ENCODE data around the gene LRRC73. TPM values are rescaled to one million over a fixed set of nuclear protein-coding genes. Genes with fewer than 3 reads are reported as not detected.

LRRC73 gene
- total and polyA plus RNA-seq, 4 donors, result 0.08 to 0.99 (median 0.10) TPM; not detected in 1

DNA sequence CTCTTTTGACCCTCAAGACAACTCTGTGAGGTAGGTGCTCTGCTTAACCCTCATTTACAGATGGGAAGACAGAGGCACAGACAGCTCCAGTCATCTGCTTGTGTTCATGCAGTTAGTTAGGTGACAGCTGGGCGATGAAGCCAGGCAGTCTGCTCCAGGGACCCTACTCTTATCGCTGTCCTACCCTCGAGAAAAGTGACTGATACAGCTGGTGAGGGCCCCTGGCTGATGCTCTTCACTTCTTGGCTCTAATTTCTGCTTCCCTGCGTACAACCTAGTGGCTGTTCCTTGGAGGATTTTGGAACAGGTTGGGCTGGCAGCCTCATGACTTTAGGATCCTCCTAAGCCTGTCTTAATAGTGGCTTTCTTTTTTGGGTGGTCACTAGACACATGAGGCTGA lies 41.9 kb downstream of the LRRC73 start:
- Histone ChIP-seq H3K27ac (ENCODE audit: low read depth in 1 of 2, low read length in 2 of 2) (no peak overlapping the region), H3K9ac (ENCODE audit: low read depth in 1 of 2, low read length in 2 of 2) (no peak overlapping the region), H3K4me1 (ENCODE audit: control insufficient read depth in 4 of 4, insufficient read depth in 4 of 4, low read length in 3 of 4) (no peaks in the 10 kb centered on the region), H3K36me3 (ENCODE audit: control insufficient read depth in 4 of 4, insufficient read depth in 3 of 4, low read depth in 1 of 4, low read length in 3 of 4) (no peaks in the 10 kb centered on the region), H3K4me3 (ENCODE audit: low read depth in 1 of 3, low read length in 3 of 3) (no peak overlapping the region), H3K27me3 (ENCODE audit: control insufficient read depth in 4 of 4, insufficient read depth in 4 of 4, low read length in 3 of 4) (no peaks in the 10 kb centered on the region), H3K9me3 (ENCODE audit: control insufficient read depth in 4 of 4, low read length in 3 of 4) (no peaks in the 10 kb centered on the region)
- 84% methylated on average over 4 of the region's 4 CpGs for WGBS
- no peak for DNase-seq (ENCODE audit: low spot score)
- TF ChIP-seq RAD21 (IDR thresholded peaks at IDR 0.05) (no peak), EGR1 (IDR thresholded peaks at IDR 0.05; ENCODE audit: low read depth in 2 of 2) (no peak), GABPA (IDR thresholded peaks at IDR 0.05 in 1 of 2, conservative IDR thresholded peaks at IDR 0.05 in 1 of 2) (no peak), SP1 (IDR thresholded peaks at IDR 0.05) (no peak), HNF4G (IDR thresholded peaks at IDR 0.05) (no peak), NR2F2 (IDR thresholded peaks at IDR 0.05) (no peak), FOXA1 (IDR thresholded peaks at IDR 0.05) (no peak), YY1 (IDR thresholded peaks at IDR 0.05) (no peak)
- TF ChIP-seq, protein P1, sequence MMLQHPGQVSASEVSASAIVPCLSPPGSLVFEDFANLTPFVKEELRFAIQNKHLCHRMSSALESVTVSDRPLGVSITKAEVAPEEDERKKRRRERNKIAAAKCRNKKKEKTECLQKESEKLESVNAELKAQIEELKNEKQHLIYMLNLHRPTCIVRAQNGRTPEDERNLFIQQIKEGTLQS (IDR thresholded peaks at IDR 0.05), result no peak
- TF ChIP-seq, protein P2, sequence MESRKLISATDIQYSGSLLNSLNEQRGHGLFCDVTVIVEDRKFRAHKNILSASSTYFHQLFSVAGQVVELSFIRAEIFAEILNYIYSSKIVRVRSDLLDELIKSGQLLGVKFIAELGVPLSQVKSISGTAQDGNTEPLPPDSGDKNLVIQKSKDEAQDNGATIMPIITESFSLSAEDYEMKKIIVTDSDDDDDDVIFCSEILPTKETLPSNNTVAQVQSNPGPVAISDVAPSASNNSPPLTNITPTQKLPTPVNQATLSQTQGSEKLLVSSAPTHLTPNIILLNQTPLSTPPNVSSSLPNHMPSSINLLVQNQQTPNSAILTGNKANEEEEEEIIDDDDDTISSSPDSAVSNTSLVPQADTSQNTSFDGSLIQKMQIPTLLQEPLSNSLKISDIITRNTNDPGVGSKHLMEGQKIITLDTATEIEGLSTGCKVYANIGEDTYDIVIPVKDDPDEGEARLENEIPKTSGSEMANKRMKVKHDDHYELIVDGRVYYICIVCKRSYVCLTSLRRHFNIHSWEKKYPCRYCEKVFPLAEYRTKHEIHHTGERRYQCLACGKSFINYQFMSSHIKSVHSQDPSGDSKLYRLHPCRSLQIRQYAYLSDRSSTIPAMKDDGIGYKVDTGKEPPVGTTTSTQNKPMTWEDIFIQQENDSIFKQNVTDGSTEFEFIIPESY (IDR thresholded peaks at IDR 0.05), result no peak
- TF ChIP-seq, protein P3, sequence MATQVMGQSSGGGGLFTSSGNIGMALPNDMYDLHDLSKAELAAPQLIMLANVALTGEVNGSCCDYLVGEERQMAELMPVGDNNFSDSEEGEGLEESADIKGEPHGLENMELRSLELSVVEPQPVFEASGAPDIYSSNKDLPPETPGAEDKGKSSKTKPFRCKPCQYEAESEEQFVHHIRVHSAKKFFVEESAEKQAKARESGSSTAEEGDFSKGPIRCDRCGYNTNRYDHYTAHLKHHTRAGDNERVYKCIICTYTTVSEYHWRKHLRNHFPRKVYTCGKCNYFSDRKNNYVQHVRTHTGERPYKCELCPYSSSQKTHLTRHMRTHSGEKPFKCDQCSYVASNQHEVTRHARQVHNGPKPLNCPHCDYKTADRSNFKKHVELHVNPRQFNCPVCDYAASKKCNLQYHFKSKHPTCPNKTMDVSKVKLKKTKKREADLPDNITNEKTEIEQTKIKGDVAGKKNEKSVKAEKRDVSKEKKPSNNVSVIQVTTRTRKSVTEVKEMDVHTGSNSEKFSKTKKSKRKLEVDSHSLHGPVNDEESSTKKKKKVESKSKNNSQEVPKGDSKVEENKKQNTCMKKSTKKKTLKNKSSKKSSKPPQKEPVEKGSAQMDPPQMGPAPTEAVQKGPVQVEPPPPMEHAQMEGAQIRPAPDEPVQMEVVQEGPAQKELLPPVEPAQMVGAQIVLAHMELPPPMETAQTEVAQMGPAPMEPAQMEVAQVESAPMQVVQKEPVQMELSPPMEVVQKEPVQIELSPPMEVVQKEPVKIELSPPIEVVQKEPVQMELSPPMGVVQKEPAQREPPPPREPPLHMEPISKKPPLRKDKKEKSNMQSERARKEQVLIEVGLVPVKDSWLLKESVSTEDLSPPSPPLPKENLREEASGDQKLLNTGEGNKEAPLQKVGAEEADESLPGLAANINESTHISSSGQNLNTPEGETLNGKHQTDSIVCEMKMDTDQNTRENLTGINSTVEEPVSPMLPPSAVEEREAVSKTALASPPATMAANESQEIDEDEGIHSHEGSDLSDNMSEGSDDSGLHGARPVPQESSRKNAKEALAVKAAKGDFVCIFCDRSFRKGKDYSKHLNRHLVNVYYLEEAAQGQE (IDR thresholded peaks at IDR 0.05), result no peak
- TF ChIP-seq, protein P4, sequence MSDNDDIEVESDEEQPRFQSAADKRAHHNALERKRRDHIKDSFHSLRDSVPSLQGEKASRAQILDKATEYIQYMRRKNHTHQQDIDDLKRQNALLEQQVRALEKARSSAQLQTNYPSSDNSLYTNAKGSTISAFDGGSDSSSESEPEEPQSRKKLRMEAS (IDR thresholded peaks at IDR 0.05), result no peak
- TF ChIP-seq, protein P5, sequence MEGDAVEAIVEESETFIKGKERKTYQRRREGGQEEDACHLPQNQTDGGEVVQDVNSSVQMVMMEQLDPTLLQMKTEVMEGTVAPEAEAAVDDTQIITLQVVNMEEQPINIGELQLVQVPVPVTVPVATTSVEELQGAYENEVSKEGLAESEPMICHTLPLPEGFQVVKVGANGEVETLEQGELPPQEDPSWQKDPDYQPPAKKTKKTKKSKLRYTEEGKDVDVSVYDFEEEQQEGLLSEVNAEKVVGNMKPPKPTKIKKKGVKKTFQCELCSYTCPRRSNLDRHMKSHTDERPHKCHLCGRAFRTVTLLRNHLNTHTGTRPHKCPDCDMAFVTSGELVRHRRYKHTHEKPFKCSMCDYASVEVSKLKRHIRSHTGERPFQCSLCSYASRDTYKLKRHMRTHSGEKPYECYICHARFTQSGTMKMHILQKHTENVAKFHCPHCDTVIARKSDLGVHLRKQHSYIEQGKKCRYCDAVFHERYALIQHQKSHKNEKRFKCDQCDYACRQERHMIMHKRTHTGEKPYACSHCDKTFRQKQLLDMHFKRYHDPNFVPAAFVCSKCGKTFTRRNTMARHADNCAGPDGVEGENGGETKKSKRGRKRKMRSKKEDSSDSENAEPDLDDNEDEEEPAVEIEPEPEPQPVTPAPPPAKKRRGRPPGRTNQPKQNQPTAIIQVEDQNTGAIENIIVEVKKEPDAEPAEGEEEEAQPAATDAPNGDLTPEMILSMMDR (IDR thresholded peaks at IDR 0.05; ENCODE audit: low read depth, low read length, missing input control), result no peak

DNA sequence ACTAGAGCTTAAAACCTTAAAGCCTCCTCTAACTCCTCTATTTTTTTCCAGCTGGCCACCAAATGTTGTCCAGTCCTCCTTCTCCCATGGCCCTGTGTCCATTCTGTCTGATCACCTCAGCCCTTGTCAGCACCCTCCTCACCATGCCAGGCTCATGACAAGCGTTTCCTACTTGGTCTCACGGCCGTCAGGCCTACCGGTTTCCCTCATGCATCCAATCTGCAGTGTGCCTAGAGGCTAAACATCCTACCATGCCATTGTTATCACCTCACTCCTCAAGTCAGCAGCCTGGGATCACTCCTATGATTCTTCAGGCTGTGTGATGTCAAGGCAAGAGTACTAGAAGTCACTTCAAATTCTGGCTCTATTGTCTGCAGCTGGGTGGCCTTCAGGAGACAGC lies 42.4 kb downstream of the LRRC73 start:
- H3K9me3 ChIP-seq (ENCODE audit: control insufficient read depth in 4 of 4, low read length in 3 of 4), result no peaks in the 10 kb centered on the region
- H3K4me3 ChIP-seq (ENCODE audit: low read depth in 1 of 3, low read length in 3 of 3), result no peak overlapping the region
- TF ChIP-seq JUND (IDR thresholded peaks at IDR 0.05) (no peak), RAD21 (IDR thresholded peaks at IDR 0.05) (no peak), YY1 (IDR thresholded peaks at IDR 0.05) (no peak), NR2F2 (IDR thresholded peaks at IDR 0.05) (no peak), GABPA (IDR thresholded peaks at IDR 0.05 in 1 of 2, conservative IDR thresholded peaks at IDR 0.05 in 1 of 2) (no peak), FOXA1 (IDR thresholded peaks at IDR 0.05) (no peak)
- TF ChIP-seq, protein P5 (IDR thresholded peaks at IDR 0.05; ENCODE audit: low read depth, low read length, missing input control), result no peak
- TF ChIP-seq, protein P4 (IDR thresholded peaks at IDR 0.05), result no peak
- TF ChIP-seq, protein P3 (IDR thresholded peaks at IDR 0.05), result no peak
- DNase-seq (ENCODE audit: low spot score), result no peak
- H3K9ac ChIP-seq (ENCODE audit: low read depth in 1 of 2, low read length in 2 of 2), result no peak overlapping the region
- H3K27me3 ChIP-seq (ENCODE audit: control insufficient read depth in 4 of 4, insufficient read depth in 4 of 4, low read length in 3 of 4), result no peaks in the 10 kb centered on the region
- no peaks in the 10 kb centered on the region for H3K4me1 ChIP-seq (ENCODE audit: control insufficient read depth in 4 of 4, insufficient read depth in 4 of 4, low read length in 3 of 4)
- H3K27ac ChIP-seq (ENCODE audit: low read depth in 1 of 2, low read length in 2 of 2), result no peak overlapping the region
- WGBS, result 85% methylated on average over 4 of the region's 4 CpGs
- H3K36me3 ChIP-seq (ENCODE audit: control insufficient read depth in 4 of 4, insufficient read depth in 3 of 4, low read depth in 1 of 4, low read length in 3 of 4), result no peaks in the 10 kb centered on the region

All from liver (tissue), 9 donors.